Bronchial epithelial cell (primary cell): ENCODE data around the gene TMEM271. TPM values are rescaled to one million over a fixed set of nuclear protein-coding genes. Genes with fewer than 3 reads are reported as not detected.

Experiments used
- DNase-seq: peaks from one replicate; pipeline ENCODE4 v3.0.0-alpha.2; 2010; ENCODE audit warnings: low read depth
- FAIRE-seq: peaks from 2 replicates; lab custom pipeline; 2011; peaks lifted over from hg19 to GRCh38; lab: Jason Lieb, UNC
- H3K27me3 ChIP-seq: 2 replicates; pipeline ENCODE4 v1.5.1; 2011; ENCODE audit warnings: low read length; ENCODE audit not compliant: control insufficient read depth, insufficient read depth
- H3K36me3 ChIP-seq: 2 replicates; pipeline ENCODE4 v1.5.1; 2011; ENCODE audit warnings: low read length; ENCODE audit not compliant: control insufficient read depth, insufficient read depth
- H3K4me3 ChIP-seq: 2 replicates; pipeline ENCODE4 v1.5.1; 2011; ENCODE audit warnings: mild to moderate bottlenecking, low read depth, low read length, control low read depth
- total RNA-seq: library from RNA; depleted of rRNA; stranded (reverse); fragments of >200 nt; gene quantifications from 2 replicates; pipeline ENCODE4 v1.2.1, GENCODE V29; 2014
- TF ChIP-seq, protein P1 (sequence below): IDR thresholded peaks from 2 replicates; pipeline ENCODE4 v1.5.1; 2011; ENCODE audit warnings: mild to moderate bottlenecking, moderate library complexity, low read length, control low read depth, inconsistent platforms; ENCODE audit not compliant: insufficient read depth, severe bottlenecking

Gene TMEM271
- total RNA-seq, 1 donor from 2014 or later: not detected

DNA sequence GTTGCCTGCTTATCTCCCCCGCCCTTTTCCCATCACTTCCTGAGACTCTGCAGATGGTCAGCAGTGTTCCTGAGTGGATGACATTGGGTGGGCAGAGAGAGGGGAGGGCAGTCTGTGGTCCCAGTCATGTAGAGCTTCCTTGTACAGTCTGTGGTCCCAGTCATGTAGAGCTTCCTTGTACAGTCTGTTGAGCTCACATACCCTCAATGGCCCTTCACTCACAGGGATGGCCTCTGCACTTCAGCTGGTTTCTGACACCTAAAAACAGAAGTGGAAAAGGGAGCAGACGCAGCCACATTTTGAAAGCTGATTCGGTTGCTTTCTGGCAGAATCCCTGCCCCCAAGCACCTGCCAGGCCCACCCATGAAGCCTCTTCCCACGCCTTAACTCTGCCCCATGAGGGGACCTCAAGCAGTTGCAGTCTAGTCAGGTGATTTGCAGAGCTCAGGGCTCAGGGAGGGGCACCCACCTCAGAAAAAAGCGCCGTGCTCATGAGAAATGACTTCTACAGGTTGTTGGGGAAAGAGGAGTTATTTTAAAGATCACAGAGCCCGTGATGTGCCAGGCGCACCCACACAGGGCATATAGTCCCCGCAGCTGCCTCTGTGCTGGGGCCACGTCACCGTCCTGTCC is 3.6 kb upstream of the TMEM271 start:
- Histone ChIP-seq H3K36me3 (no peaks in the 10 kb centered on the region), H3K4me3 (no peak overlapping the region), H3K27me3 (peaks cover 25% of the 10 kb centered on the region)
- DNase-seq (no peak), FAIRE-seq (no peak)
- TF ChIP-seq, protein P1, sequence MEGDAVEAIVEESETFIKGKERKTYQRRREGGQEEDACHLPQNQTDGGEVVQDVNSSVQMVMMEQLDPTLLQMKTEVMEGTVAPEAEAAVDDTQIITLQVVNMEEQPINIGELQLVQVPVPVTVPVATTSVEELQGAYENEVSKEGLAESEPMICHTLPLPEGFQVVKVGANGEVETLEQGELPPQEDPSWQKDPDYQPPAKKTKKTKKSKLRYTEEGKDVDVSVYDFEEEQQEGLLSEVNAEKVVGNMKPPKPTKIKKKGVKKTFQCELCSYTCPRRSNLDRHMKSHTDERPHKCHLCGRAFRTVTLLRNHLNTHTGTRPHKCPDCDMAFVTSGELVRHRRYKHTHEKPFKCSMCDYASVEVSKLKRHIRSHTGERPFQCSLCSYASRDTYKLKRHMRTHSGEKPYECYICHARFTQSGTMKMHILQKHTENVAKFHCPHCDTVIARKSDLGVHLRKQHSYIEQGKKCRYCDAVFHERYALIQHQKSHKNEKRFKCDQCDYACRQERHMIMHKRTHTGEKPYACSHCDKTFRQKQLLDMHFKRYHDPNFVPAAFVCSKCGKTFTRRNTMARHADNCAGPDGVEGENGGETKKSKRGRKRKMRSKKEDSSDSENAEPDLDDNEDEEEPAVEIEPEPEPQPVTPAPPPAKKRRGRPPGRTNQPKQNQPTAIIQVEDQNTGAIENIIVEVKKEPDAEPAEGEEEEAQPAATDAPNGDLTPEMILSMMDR: no peak

DNA sequence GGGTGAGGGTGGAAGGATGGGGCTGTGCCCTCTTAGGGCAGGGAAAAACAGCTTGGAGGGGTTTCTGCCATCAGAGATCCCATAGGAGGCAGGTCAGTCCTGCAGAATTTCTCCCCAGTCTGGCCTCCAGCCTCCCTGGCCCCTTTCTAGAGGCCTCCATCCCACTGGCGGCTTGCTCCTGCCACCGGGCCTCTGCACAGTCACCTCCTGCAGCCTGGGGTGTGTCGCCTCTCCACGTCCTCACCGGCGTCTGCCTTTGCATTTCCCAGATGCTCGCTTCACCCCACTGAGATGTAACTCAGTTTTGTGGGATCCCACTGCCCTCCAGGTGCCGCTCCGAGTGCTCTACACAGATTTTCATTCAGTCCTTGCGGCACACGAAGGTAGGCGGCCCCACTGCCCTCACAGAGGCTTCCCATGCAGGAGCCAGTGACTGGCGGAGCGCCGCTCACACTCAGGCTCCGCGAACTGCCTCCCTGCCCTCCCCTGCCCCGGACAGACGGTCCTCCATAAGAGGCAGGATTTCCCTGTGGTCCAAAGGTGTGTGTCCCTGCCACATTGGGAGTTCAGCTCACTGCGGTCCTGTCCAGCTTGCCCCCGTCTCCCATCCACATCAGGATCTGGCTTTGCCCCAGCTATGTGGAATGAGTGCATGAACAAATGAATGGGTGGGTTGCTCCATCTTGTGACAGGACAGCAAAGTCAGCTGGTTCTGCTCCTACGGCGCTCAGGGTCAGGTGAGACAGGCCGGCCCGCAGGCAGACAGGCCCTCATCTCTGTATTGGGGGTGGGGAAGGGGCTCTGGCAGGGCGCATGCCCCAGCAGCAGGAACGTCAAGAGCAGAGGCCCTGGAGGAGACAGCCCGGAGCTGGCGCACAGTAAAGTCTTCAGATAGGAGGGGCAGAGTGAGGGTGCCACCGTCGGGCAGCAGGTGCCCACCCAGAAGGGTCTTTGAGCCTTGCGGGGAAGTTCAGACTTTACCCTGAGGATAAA is 2.7 kb upstream of the TMEM271 start:
- DNase-seq (no peak), FAIRE-seq (no peak)
- no peaks in the 10 kb centered on the region for H3K36me3 ChIP-seq
- H3K4me3 ChIP-seq: no peak overlapping the region
- TF ChIP-seq, protein P1: no peak
- peaks cover 26% of the 10 kb centered on the region for H3K27me3 ChIP-seq

DNA sequence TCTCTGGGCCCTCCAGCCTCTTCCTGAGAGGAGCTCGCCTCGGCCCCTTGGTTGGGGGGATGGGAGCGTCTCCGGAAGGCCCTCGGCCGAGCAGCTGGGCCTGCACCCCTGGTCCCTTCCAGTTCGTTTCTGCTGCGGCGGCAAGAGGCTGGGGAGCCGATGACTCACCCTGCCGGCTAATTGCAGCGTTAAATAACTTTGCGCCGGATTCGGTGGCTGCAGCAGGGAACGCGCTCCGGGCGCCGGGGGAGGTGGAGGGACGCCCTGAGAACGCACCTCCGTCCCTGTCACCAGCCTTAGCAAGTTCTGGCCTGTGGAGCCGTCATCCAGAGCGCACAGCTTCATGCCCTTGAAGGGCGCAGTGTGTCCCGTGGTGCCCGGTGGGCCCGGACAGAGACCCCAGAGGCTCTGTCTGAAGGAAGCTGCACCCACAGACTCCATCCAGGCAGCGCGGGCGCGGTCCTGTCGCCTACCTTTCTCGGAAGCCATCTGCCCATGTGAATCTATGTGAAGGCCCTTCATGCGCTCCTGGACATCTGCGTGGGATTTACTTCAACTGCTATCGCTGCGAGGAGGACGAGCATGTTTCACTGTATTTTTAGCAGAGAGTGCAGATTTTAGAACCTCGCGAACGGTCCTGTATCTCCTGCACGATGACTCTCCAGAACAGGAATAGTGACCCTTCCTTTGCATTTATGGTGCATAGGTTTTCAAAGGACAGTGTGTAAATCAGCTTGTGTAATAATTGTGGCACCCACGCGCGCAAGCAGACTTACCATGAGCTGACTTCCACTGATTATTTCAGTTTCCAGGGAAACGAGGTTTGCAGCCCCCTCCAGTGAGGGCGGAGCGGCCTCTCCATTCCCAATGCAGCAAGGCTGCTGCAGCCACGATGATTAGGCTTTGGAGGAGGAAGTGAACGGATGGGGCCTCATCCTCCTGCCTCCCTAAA is 1.7 kb upstream of the TMEM271 start:
- Histone ChIP-seq H3K27me3 (peaks cover 32% of the 10 kb centered on the region), H3K36me3 (no peaks in the 10 kb centered on the region), H3K4me3 (no peak overlapping the region)
- FAIRE-seq (no peak), DNase-seq (peak; percentile 29)
- TF ChIP-seq, protein P1: no peak

DNA sequence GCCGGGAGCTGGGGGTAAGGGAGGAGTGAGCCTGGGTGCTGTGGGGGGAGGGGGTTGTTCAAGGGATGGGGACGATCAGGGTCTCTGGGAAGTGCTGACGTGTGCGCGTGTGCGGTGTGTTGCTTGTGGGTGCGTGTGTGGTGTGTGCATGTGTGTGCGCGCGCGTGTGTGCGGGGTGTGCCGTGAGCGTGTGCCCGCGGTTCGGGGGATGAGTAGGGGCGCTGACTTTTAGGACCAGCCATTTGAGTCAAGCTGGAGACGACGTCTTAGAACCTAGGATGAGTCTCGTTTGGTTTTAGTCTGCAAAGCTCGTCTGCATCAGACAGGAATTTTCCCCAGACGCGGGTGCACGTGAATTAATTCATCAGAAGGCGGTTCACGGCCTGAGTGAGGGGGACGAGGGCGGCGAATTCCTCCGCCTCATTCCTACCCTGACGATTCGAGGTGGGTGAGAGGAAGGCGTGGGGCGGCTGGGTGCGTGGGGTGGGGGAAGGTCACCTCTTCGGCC is 950 bp upstream of the TMEM271 start:
- no peaks in the 10 kb centered on the region for H3K36me3 ChIP-seq
- TF ChIP-seq, protein P1: no peak
- DNase-seq (no peak), FAIRE-seq (no peak)
- no peak overlapping the region for H3K4me3 ChIP-seq
- H3K27me3 ChIP-seq: peaks cover 32% of the 10 kb centered on the region

DNA sequence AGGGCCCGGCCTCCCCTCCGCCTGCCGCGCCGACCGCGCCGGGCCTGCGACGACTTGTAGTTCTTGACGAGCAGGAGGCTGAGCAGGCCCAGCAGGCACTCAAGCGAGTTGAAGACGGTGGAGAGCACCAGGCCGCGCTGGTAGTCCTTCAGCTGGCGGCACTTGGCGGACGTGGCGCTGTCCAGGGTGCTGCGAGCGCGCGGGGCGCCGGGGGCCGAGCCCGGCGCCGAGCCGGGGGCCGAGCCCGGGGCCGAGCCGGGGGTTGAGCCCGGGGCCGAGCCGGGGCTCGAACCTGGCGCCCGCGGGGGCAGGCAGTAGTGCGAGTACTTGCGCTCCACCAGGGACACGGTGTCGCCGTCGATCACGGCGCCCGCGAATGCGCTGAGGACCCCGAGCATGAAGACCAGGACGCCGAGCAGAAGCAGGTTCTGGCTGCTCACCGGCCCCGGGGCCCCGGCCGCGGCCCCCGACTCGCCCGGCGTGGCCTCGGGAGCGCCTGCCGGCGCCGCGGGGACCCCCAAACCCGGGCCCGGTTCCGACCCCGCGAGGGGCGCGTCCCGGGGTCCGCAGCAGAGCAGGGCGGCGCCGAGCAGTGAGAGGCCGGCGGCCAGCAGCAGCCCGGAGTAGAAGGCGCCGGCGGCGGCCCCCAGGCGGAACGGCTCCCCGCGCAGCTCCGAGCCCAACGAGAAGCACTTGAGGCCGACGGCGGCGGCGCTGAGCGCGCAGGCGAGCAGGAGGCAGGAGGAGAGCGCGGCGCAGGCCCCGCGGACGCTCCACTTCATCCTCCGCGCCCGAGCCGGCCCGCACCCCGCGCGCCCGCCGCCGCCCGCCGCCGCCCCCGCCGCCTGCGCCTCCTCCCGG is 584 bp downstream of the TMEM271 start:
- H3K27me3 ChIP-seq: peaks cover 32% of the 10 kb centered on the region
- FAIRE-seq (no peak), DNase-seq (peak; percentile 68)
- TF ChIP-seq, protein P1: no peak
- H3K4me3 ChIP-seq: no peak overlapping the region
- H3K36me3 ChIP-seq: no peaks in the 10 kb centered on the region
